IMR-90 (cell line): Measurements from ENCODE around the gene GPR161. TPM values are rescaled to one million over a fixed set of nuclear protein-coding genes. Genes with fewer than 3 reads are reported as not detected.

Experiments used
- ATAC-seq: fragments of 200-7000 bp; cut with Tn5 transposase; 2 replicates; pipeline ENCODE4 v1.9.1; 2020; ENCODE audit warnings: low read depth, mild to moderate bottlenecking, moderate library complexity
- BruUV-seq: library from RNA; stranded (reverse); fragments of 400-500 nt; replicated peaks from 2 replicates; lab custom pipeline; 2021; lab: Mats Ljungman, UMichigan
- CTCF ChIA-PET: fragments of 300-600 bp; formaldehyde crosslinking; extraction: SDS; loops from one replicate; lab custom pipeline; 2021; ENCODE audit warnings: antibody characterized with exemption; lab: Yijun Ruan, JAX
- POLR2A ChIA-PET: fragments of 300-600 bp; sonication (Branson Sonifier 250); formaldehyde crosslinking; loops from one replicate; lab custom pipeline; 2022; ENCODE audit warnings: antibody characterized with exemption; ENCODE audit not compliant: unreplicated experiment; lab: Charles Lee
- DNase-seq: peaks from one replicate; pipeline ENCODE4 v3.0.0; 2013
- H2AFZ ChIP-seq: replicated peaks from 2 replicates; pipeline ENCODE3; 2013; ENCODE audit warnings: low read length, mild to moderate bottlenecking; ENCODE audit not compliant: poor library complexity
- H2AK5ac ChIP-seq: 2 replicates; pipeline ENCODE4 v1.6.1; 2013; ENCODE audit warnings: low read depth, low read length, inconsistent platforms
- H2AK9ac ChIP-seq: replicated peaks from 2 replicates; pipeline ENCODE3; 2013; ENCODE audit warnings: mild to moderate bottlenecking, low read depth, low read length, moderate library complexity; ENCODE audit not compliant: poor library complexity
- H2BK120ac ChIP-seq: 2 replicates; pipeline ENCODE4 v1.6.1; 2013; ENCODE audit warnings: low read depth, low read length, inconsistent platforms
- H2BK15ac ChIP-seq: 3 replicates; pipeline ENCODE4 v1.6.1; 2013; ENCODE audit warnings: low read depth, low read length, inconsistent platforms
- H2BK20ac ChIP-seq: 2 replicates; pipeline ENCODE4 v1.6.1; 2013; ENCODE audit warnings: low read depth, mild to moderate bottlenecking, inconsistent platforms, low read length, moderate library complexity
- H2BK5ac ChIP-seq: 2 replicates; pipeline ENCODE4 v1.6.1; 2013; ENCODE audit warnings: mild to moderate bottlenecking, low read depth, low read length, inconsistent platforms; ENCODE audit not compliant: poor library complexity, severe bottlenecking
- H3K14ac ChIP-seq: replicated peaks from 2 replicates; pipeline ENCODE4 v1.6.1; 2013; ENCODE audit warnings: low read depth, low read length, inconsistent platforms
- H3K18ac ChIP-seq: 2 replicates; pipeline ENCODE4 v1.6.1; 2013; ENCODE audit warnings: low read depth, low read length, control low read depth
- H3K23ac ChIP-seq: 2 replicates; pipeline ENCODE4 v1.6.1; 2013; ENCODE audit warnings: low read depth, low read length, inconsistent platforms
- H3K27ac ChIP-seq: 2 replicates; pipeline ENCODE4 v1.5.1; 2013; ENCODE audit warnings: mild to moderate bottlenecking, control low read depth, low read length; ENCODE audit not compliant: insufficient read depth
- H3K27me3 ChIP-seq: 2 replicates; pipeline ENCODE4 v1.6.1; 2013; ENCODE audit warnings: low read length; ENCODE audit not compliant: control insufficient read depth, insufficient read depth
- H3K36me3 ChIP-seq: 2 replicates; pipeline ENCODE4 v1.6.1; 2013; ENCODE audit warnings: low read length, mixed read lengths; ENCODE audit not compliant: control insufficient read depth, insufficient read depth
- H3K4ac ChIP-seq: 2 replicates; pipeline ENCODE4 v1.6.1; 2013; ENCODE audit warnings: low read depth, low read length, inconsistent platforms
- H3K4me1 ChIP-seq: 2 replicates; pipeline ENCODE4 v1.6.1; 2013; ENCODE audit warnings: low read length, mixed read lengths; ENCODE audit not compliant: control insufficient read depth, insufficient read depth
- H3K4me2 ChIP-seq: 2 replicates; pipeline ENCODE4 v1.6.1; 2013; ENCODE audit warnings: low read depth, mild to moderate bottlenecking, control low read depth, low read length, moderate library complexity
- H3K4me3 ChIP-seq: 2 replicates; pipeline ENCODE4 v1.5.1; 2013; ENCODE audit warnings: low read depth, mild to moderate bottlenecking, control low read depth, low read length, moderate library complexity; ENCODE audit not compliant: insufficient read depth
- H3K56ac ChIP-seq: 2 replicates; pipeline ENCODE4 v1.6.1; 2013; ENCODE audit warnings: low read length, inconsistent platforms; ENCODE audit not compliant: insufficient read depth; ENCODE audit errors: extremely low read depth
- H3K79me1 ChIP-seq, 2 experiments: 2 replicates each; pipeline ENCODE4 v1.6.1; 2013; ENCODE audit warnings: low read length in 2 of 2, inconsistent platforms in 1 of 2, low read depth in 1 of 2
- H3K9ac ChIP-seq: 2 replicates; pipeline ENCODE4 v1.6.1; 2013; ENCODE audit warnings: low read depth, low read length, control low read depth
- H3K9me1 ChIP-seq: 2 replicates; pipeline ENCODE4 v1.6.1; 2013; ENCODE audit warnings: low read length, inconsistent platforms; ENCODE audit not compliant: insufficient read depth
- H3K9me3 ChIP-seq: 2 replicates; pipeline ENCODE4 v1.6.1; 2013; ENCODE audit warnings: low read length; ENCODE audit not compliant: control insufficient read depth, insufficient read depth
- H4K20me1 ChIP-seq: 2 replicates; pipeline ENCODE4 v1.6.1; 2013; ENCODE audit warnings: low read length, inconsistent platforms; ENCODE audit not compliant: insufficient read depth
- H4K5ac ChIP-seq: 2 replicates; pipeline ENCODE4 v1.6.1; 2013; ENCODE audit warnings: mild to moderate bottlenecking, low read depth, low read length, control low read depth
- H4K8ac ChIP-seq, 2 experiments: 2 replicates each; pipeline ENCODE4 v1.6.1; 2013; ENCODE audit warnings: low read depth in 2 of 2, low read length in 2 of 2, control low read depth in 1 of 2, inconsistent platforms in 1 of 2
- H4K91ac ChIP-seq: 2 replicates; pipeline ENCODE4 v1.6.1; 2013; ENCODE audit warnings: low read depth, low read length, inconsistent platforms; ENCODE audit not compliant: insufficient read depth
- CHD1 ChIP-seq: IDR thresholded peaks from 2 replicates; pipeline ENCODE4 v1.6.1; 2012; ENCODE audit warnings: low read depth, low read length, improper control_type of control experiment
- CTCF ChIP-seq: conservative IDR thresholded peaks from 2 replicates; pipeline ENCODE4 v1.5.1; 2012; ENCODE audit warnings: mild to moderate bottlenecking, low read depth, low read length, improper control_type of control experiment
- MAFK ChIP-seq: IDR thresholded peaks from 2 replicates; pipeline ENCODE4 v1.6.1; 2012; ENCODE audit warnings: low read depth, low read length, improper control_type of control experiment
- NFE2L2 ChIP-seq: fragments of 150-350 bp; IDR thresholded peaks from 2 replicates; pipeline ENCODE4 v1.6.1; 2016; ENCODE audit warnings: low read depth, mild to moderate bottlenecking, low read length
- RAD21 ChIP-seq: IDR thresholded peaks from 2 replicates; pipeline ENCODE4 v1.6.1; 2012; ENCODE audit warnings: low read length, improper control_type of control experiment
- RCOR1 ChIP-seq: IDR thresholded peaks from 2 replicates; pipeline ENCODE4 v1.6.1; 2012; ENCODE audit warnings: mild to moderate bottlenecking, low read length, improper control_type of control experiment; ENCODE audit not compliant: insufficient replicate concordance
- SMC3 ChIP-seq: fragments of 150-350 bp; IDR thresholded peaks from 2 replicates; pipeline ENCODE4 v1.6.1; 2016; ENCODE audit warnings: low read depth, mild to moderate bottlenecking, antibody characterized with exemption, low read length, moderate library complexity
- WGBS, 2 experiments: methylation state at CpG; one replicate each; pipeline versions ENCODE4 v1.1.5 to v1.1.7; 2013; ENCODE audit warnings: missing lambda C conversion rate in 2 of 2; ENCODE audit not compliant: insufficient read length in 1 of 2; ENCODE audit errors: extremely low coverage in 2 of 2; 5-methylcytosine and 5-hydroxymethylcytosine counted together
- dilution Hi-C: fragments of 300-500 bp; cut with HindIII; formaldehyde crosslinking; loops from one replicate; pipeline ENCODE4 v1.14.3; 2018; ENCODE audit warnings: low sequenced_read_pairs; ENCODE audit not compliant: unreplicated experiment
- in situ Hi-C: fragments of 300-500 bp; cut with MboI; formaldehyde crosslinking; loops from 3 replicates; pipeline ENCODE4 v1.14.3; 2019; ENCODE audit warnings: low sequenced_read_pairs, inconsistent platforms, mixed read lengths
- intact Hi-C: fragments of 100-400 bp; cut with micrococcal nuclease; formaldehyde crosslinking; loops from 2 replicates; pipeline ENCODE4 v1.10.0; 2022
- polyA plus RNA-seq, 3 experiments: library from polyadenylated mRNA; depleted of rRNA; stranded (reverse); fragments of >200 nt; gene quantifications; 2 replicates each; pipeline ENCODE4 v1.2.3, GENCODE V29; 2012; ENCODE audit warnings: low replicate concordance in 1 of 3
- total RNA-seq: library from RNA; depleted of rRNA; stranded (reverse); fragments of >200 nt; gene quantifications from 2 replicates; pipeline ENCODE4 v1.2.3, GENCODE V29; 2012

Gene GPR161
- total and polyA plus RNA-seq, 2 of the 4 experiments (the other 2 are of a cell fraction): 12.5 to 13.3 TPM

GRCh38 chr1:168082008-168082876, 54.5 kb downstream of the GPR161 start:
- dilution Hi-C loops: no loop called here
- no peak overlapping the region for H3K27ac ChIP-seq
- H3K36me3 ChIP-seq: peaks cover 17% of the 10 kb centered on the region
- TSS peak; percentile 48 for BruUV-seq
- CTCF ChIA-PET: interaction anchor here (0.6 to 3.5 kb wide), 27 partner anchors 10 to 373 kb away, joined by 3 to 12 read pairs (median 4); partner anchors contain the start of gene MPC2
- H3K79me1 ChIP-seq: peaks cover 0 to 49% of the 10 kb centered on the region in 2 experiments; a peak in 2 of 4 replicates
- peak; percentile 89 for ATAC-seq
- H3K23ac ChIP-seq: peak overlapping the region; percentile 72; the same call in 1 of the 2 replicates
- H3K4me3 ChIP-seq: no peak overlapping the region
- no peak overlapping the region for H3K4me2 ChIP-seq
- H2BK120ac ChIP-seq: peak overlapping the region; percentile 48; the same call in 1 of the 2 replicates
- peak overlapping the region; percentile 66; the same call in 1 of the 2 replicates for H2BK20ac ChIP-seq
- H2BK15ac ChIP-seq: peak overlapping the region; percentile 39; the same call in 2 of the 3 replicates
- peak; percentile 79 for DNase-seq
- H3K14ac ChIP-seq: peak overlapping the region; percentile 80; the same call in 1 of the 2 replicates
- no peak overlapping the region for H4K5ac ChIP-seq
- H3K56ac ChIP-seq: no peak overlapping the region
- peak overlapping the region; percentile 37 for H3K4ac ChIP-seq
- intact Hi-C loops: loop anchor here (1.0 to 5.0 kb wide), 4 partner anchors 55 to 361 kb away; partner anchors contain the start of genes DCAF6, GPR161, MPC2 and MPZL1
- POLR2A ChIA-PET: no interaction called here
- H4K8ac ChIP-seq: peak overlapping the region in 1 of 2 experiments; percentile 62; a peak in 1 of 4 replicates
- no peak overlapping the region for H3K9ac ChIP-seq
- in situ Hi-C loops: loop anchor here (10.0 kb wide), 1 partner anchor 367 kb away; no protein-coding TSS in a partner anchor
- peak overlapping the region; percentile 67 for H2AK5ac ChIP-seq
- H3K18ac ChIP-seq: no peak overlapping the region
- H2AFZ ChIP-seq: peak overlapping the region; percentile 46
- no CpG with 5 or more reads among the region's 8 CpGs for WGBS, 2 experiments
- TF ChIP-seq CHD1 (no peak), MAFK (no peak), SMC3 (peak; percentile 65), RCOR1 (peak; percentile 34), RAD21 (peak; percentile 78), NFE2L2 (no peak), CTCF (peak; percentile 83)
- peak overlapping the region; percentile 60 for H2AK9ac ChIP-seq
- peaks cover 17% of the 10 kb centered on the region for H3K9me1 ChIP-seq
- no peaks in the 10 kb centered on the region for H3K9me3 ChIP-seq
- H2BK5ac ChIP-seq: peak overlapping the region; percentile 84
- H4K20me1 ChIP-seq: peaks cover 19% of the 10 kb centered on the region; the same call in 1 of the 2 replicates
- H3K4me1 ChIP-seq: peaks cover 9% of the 10 kb centered on the region; the same call in 1 of the 2 replicates
- H4K91ac ChIP-seq: no peak overlapping the region
- no peaks in the 10 kb centered on the region for H3K27me3 ChIP-seq
